Activated CD4-positive, alpha-beta T cell treated with anti-CD3 and anti-CD28 coated beads for 1 hour (primary cell): ENCODE results near the gene GINS1.
"Not testable (repeated sequence)": the region's sequence is repeated elsewhere in the genome, so short reads cannot be mapped to it uniquely, and the experiment has no call there.

ENCODE experiments used
- DNase-seq: peaks from one replicate; pipeline ENCODE4 v3.0.0-alpha.2; 2020

GINS1 gene

GRCh38 chr20:25457886-25458680 lies 50.6 kb downstream of the GINS1 start:
- DNase-seq, result no peak

GRCh38 chr20:25459111-25459830 lies 51.8 kb downstream of the GINS1 start:
- no peak for DNase-seq

GRCh38 chr20:25459916-25460535 lies 52.6 kb downstream of the GINS1 start:
- DNase-seq, result no peak

- no peak for DNase-seq
These were observed 53.2 kb downstream of the GINS1 start for GRCh38 chr20:25460566-25461280.

GRCh38 chr20:25461281-25461650 lies 53.8 kb downstream of the GINS1 start:
- no peak for DNase-seq

GRCh38 chr20:25461786-25462545 lies 54.5 kb downstream of the GINS1 start:
- no peak for DNase-seq

- no peak for DNase-seq
These were observed 57.2 kb downstream of the GINS1 start for GRCh38 chr20:25464501-25465242.

- DNase-seq, result no peak
These were observed 58.0 kb downstream of the GINS1 start for GRCh38 chr20:25465243-25466135.

- no peak for DNase-seq
These were observed 59.4 kb downstream of the GINS1 start for GRCh38 chr20:25466846-25467245.

GRCh38 chr20:25467441-25467840 lies 60.0 kb downstream of the GINS1 start:
- DNase-seq, result no peak

GRCh38 chr20:25468126-25469075 lies 60.9 kb downstream of the GINS1 start:
- no peak for DNase-seq

- DNase-seq, result no peak
These were observed 62.1 kb downstream of the GINS1 start for GRCh38 chr20:25469558-25469957.

- DNase-seq, result peak; percentile 18
These were observed 62.6 kb downstream of the GINS1 start for GRCh38 chr20:25470045-25470444.

GRCh38 chr20:25471020-25471419 lies 63.5 kb downstream of the GINS1 start:
- no peak for DNase-seq

- DNase-seq, result not testable (repeated sequence)
These were observed 65.8 kb downstream of the GINS1 start for GRCh38 chr20:25473297-25473696.

- no peak for DNase-seq
These were observed 68.9 kb downstream of the GINS1 start for GRCh38 chr20:25476106-25477013.

- DNase-seq, result no peak
These were observed 69.8 kb downstream of the GINS1 start for GRCh38 chr20:25477014-25477882.
